Glutamatergic neuron (in vitro differentiated cells): Measurements from ENCODE around the gene SNX6. TPM values are rescaled to one million over a fixed set of nuclear protein-coding genes. Genes with fewer than 3 reads are reported as not detected.
"Not testable (repeated sequence)": the region's sequence is repeated elsewhere in the genome, so short reads cannot be mapped to it uniquely, and the experiment has no call there.

ENCODE experiments used
- DNase-seq: peaks from one replicate; pipeline ENCODE4 v3.0.0; 2022
- H3K27ac Mint-ChIP-seq: one replicate; pipeline ENCODE4 v1.8.0; 2020; ENCODE audit warnings: mild to moderate bottlenecking, mixed read lengths, inconsistent platforms; ENCODE audit not compliant: unreplicated experiment
- H3K27me3 Mint-ChIP-seq: one replicate; pipeline ENCODE4 v1.8.0; 2020; ENCODE audit warnings: mild to moderate bottlenecking, moderate library complexity, mixed read lengths, inconsistent platforms; ENCODE audit not compliant: unreplicated experiment
- H3K36me3 Mint-ChIP-seq: one replicate; pipeline ENCODE4 v1.8.0; 2020; ENCODE audit warnings: mild to moderate bottlenecking, mixed read lengths, inconsistent platforms; ENCODE audit not compliant: unreplicated experiment
- H3K4me1 Mint-ChIP-seq: one replicate; pipeline ENCODE4 v1.8.0; 2020; ENCODE audit warnings: mild to moderate bottlenecking, low read depth, mixed read lengths, inconsistent platforms; ENCODE audit not compliant: unreplicated experiment
- H3K4me3 Mint-ChIP-seq: one replicate; pipeline ENCODE4 v1.8.0; 2020; ENCODE audit warnings: mild to moderate bottlenecking, mixed read lengths, inconsistent platforms; ENCODE audit not compliant: unreplicated experiment
- H3K9me3 Mint-ChIP-seq: one replicate; pipeline ENCODE4 v1.8.0; 2020; ENCODE audit warnings: mild to moderate bottlenecking, moderate library complexity, mixed read lengths, inconsistent platforms; ENCODE audit not compliant: unreplicated experiment
- CTCF ChIP-seq: fragments of 200-600 bp; sonication (generic); IDR thresholded peaks from one replicate; pipeline ENCODE4 v1.5.0; 2021; ENCODE audit not compliant: partially characterized antibody, unreplicated experiment
- total RNA-seq: library from RNA; stranded (reverse); fragmentation: NEBNext Ultra II Directional; extraction: Animal tissue kit (Norgen Biotek cat#: 25700); gene quantifications from one replicate; pipeline ENCODE4 v1.2.1, GENCODE V29; 2021; ENCODE audit not compliant: unreplicated experiment

SNX6 gene
- total RNA-seq, 1 donor from 2014 or later: 71.3 TPM

- Mint-ChIP-seq H3K4me1 (no peaks in the 10 kb centered on the region), H3K27ac (no peak overlapping the region), H3K9me3 (no peaks in the 10 kb centered on the region), H3K27me3 (no peaks in the 10 kb centered on the region), H3K4me3 (no peak overlapping the region), H3K36me3 (no peaks in the 10 kb centered on the region)
- TF ChIP-seq CTCF: no peak
- no peak for DNase-seq
Measured at GRCh38 chr14:34571771-34572170, 58.2 kb downstream of the SNX6 start.

- no peak for TF ChIP-seq CTCF
- Mint-ChIP-seq H3K27ac (no peak overlapping the region), H3K9me3 (no peaks in the 10 kb centered on the region), H3K27me3 (no peaks in the 10 kb centered on the region), H3K4me3 (no peak overlapping the region), H3K4me1 (no peaks in the 10 kb centered on the region), H3K36me3 (no peaks in the 10 kb centered on the region)
- DNase-seq: no peak
Measured at GRCh38 chr14:34569750-34570149, 60.2 kb downstream of the SNX6 start.

GRCh38 chr14:34568803-34569202 lies 61.1 kb downstream of the SNX6 start:
- no peak for TF ChIP-seq CTCF
- no peaks in the 10 kb centered on the region for H3K4me1 Mint-ChIP-seq
- H3K4me3 Mint-ChIP-seq: no peak overlapping the region
- no peaks in the 10 kb centered on the region for H3K36me3 Mint-ChIP-seq
- no peak for DNase-seq
- H3K9me3 Mint-ChIP-seq: no peaks in the 10 kb centered on the region
- no peak overlapping the region for H3K27ac Mint-ChIP-seq
- H3K27me3 Mint-ChIP-seq: no peaks in the 10 kb centered on the region

- no peaks in the 10 kb centered on the region for H3K36me3 Mint-ChIP-seq
- H3K27me3 Mint-ChIP-seq: no peaks in the 10 kb centered on the region
- no peak for TF ChIP-seq CTCF
- H3K9me3 Mint-ChIP-seq: no peaks in the 10 kb centered on the region
- H3K27ac Mint-ChIP-seq: no peak overlapping the region
- H3K4me3 Mint-ChIP-seq: no peak overlapping the region
- DNase-seq: no peak
- H3K4me1 Mint-ChIP-seq: no peaks in the 10 kb centered on the region
Measured at GRCh38 chr14:34562776-34563150, 67.2 kb downstream of the SNX6 start.

GRCh38 chr14:34562037-34562775 lies 67.7 kb downstream of the SNX6 start:
- not testable (repeated sequence) for DNase-seq, H3K9me3 Mint-ChIP-seq, H3K27ac Mint-ChIP-seq, H3K27me3 Mint-ChIP-seq, H3K4me3 Mint-ChIP-seq, H3K36me3 Mint-ChIP-seq, H3K4me1 Mint-ChIP-seq

GRCh38 chr14:34556498-34556829 lies 73.5 kb downstream of the SNX6 start:
- H3K4me1 Mint-ChIP-seq, H3K27me3 Mint-ChIP-seq, DNase-seq, H3K9me3 Mint-ChIP-seq, H3K27ac Mint-ChIP-seq, H3K36me3 Mint-ChIP-seq, H3K4me3 Mint-ChIP-seq: not testable (repeated sequence)

- not testable (repeated sequence) for H3K27ac Mint-ChIP-seq, H3K36me3 Mint-ChIP-seq, H3K4me1 Mint-ChIP-seq, H3K27me3 Mint-ChIP-seq, DNase-seq, H3K9me3 Mint-ChIP-seq, H3K4me3 Mint-ChIP-seq
Measured at GRCh38 chr14:34555583-34556497, 74.1 kb downstream of the SNX6 start.
